RCC 7860 (cell line): ENCODE measurements around the gene ZNF335.
A peak's percentile ranks its signal among the peaks of the same experiment; 100 is the strongest.
"Not testable (repeated sequence)": the region's sequence is repeated elsewhere in the genome, so short reads cannot be mapped to it uniquely, and the experiment has no call there.

ENCODE experiments used
- DNase-seq: peaks from one replicate; pipeline ENCODE4 v3.0.0-alpha.2; 2015; ENCODE audit warnings: low spot score
- FAIRE-seq: peaks from 2 replicates; lab custom pipeline; 2012; peaks lifted over from hg19 to GRCh38; lab: Jason Lieb, UNC

Gene ZNF335

DNA sequence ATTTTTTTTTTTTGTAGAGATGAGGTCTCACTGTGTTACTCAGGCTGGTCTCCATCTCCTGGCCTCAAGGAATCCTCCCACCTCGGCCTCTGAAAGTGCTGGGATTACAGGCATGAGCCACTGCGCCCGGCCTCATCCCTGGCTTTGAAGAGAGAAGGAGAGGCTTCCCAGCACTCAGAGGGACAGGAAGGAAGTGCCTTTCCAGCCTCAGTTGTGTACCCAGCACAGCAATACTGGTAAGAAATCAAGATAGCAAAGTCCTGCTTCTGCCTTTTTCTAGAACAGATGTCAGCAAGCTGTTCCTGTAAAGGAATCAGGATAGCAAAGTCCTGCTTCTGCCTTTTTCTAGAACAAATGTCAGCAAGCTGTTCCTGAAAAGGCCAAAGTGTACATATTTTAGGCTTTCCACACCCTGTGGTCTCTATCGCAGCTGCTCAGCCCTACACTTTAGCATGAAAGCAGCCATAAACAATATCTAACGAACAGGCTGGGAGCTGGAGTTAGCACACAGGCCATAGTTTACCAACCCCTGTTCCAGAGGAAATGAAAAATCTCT, 53.7 kb downstream of the ZNF335 start:
- FAIRE-seq: no peak
- no peak for DNase-seq

DNA sequence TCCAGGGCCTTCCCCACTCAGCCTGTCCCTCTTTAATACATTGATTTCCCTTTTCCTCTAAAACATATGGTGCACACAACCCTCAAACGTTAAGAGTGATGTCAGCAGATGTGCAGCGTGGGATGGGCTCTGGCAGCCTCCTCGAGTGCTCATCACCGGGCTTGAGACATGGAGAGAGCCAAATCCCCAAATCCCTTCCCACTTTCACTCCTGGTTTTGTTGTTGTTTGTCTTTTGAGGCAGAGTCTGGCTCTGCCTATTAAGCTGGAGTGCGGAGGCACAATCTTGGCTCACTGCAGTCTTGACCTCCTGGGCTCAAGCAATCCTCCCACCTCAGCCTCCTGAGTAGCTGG, 54.2 kb downstream of the ZNF335 start:
- DNase-seq (no peak), FAIRE-seq (no peak)

DNA sequence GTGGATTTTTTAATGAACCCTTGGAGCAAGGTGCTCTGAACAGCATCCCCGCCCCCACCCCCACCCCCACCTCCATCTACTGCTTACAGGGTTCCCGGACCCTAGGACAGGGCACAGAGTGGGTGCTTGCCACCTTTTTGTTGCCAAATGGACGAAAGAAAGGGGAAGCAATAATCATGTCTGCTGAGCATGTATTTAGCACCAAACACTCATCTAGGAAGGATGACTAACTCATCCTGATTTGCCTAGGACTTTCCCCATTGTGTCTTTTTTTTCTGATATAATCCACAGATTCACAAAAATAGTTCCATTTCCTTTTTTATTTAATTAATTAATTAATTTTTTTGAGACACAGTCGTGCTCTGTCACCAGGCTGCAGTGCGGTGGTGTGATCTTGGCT, 58.9 kb downstream of the ZNF335 start:
- no peak for DNase-seq
- no peak for FAIRE-seq

DNA sequence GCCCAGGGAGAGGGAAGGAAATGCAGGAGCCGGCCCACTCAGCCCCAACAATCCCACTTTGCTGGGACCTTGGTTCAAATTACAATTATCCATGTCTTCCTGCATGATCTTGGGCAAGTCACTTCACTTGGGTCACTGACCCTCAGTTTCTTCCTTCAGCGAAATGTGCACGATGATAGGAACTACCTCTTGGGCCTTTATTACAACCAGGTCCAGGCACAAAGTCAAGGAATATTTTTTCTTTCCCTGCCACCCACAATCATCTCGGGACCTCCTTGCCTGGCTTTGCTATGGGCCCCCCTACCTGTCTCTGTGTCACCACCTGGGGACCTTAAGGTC, 59.7 kb downstream of the ZNF335 start:
- DNase-seq (no peak), FAIRE-seq (no peak)

DNA sequence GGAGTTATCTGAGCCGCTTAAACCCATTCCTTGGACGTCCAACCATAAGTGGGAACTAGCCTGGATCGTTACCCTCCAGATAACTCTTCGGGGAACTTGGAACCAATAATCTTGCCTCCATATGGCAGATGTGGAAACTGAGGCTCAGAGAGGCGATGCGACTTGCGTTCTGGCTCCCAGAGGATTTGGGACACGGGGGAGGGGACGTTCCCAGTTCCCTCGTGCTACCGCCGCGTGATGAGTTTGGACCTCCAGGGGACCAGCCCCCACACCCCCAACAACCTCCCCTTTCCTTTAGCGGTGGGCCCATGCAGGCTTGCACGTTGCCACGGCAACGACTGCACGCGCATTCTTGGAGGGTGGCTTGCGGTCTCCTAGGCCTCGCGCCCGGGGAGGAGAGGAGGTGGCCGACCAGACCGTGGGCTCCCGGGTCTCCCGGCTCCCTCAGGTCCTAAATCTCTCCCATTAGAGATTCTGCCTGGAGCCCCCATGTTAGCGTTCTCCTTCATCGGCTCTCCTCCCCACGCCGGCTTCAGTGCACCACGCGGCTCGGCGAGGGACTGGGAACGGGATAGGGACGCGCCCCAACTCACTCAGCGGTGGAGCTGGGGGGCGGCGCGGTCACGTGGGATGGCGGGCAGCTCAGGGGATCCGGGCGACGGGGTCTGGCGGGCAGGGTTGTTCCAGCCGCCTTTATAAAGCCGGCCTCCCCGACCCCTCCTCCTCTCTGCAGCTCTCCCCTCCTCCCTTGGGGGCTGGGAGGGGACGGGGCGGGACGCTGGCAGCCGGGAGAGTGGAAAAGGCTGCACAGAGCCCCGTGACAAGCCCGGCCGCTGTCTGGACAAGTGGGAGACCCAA, 60.3 kb downstream of the ZNF335 start, which contains the start of gene PLTP:
Gene PLTP (minus strand): TSS at position 670 of the 858 bp plus-strand sequence. CDS start 703 bp downstream, outside the sequence.
- no peak for DNase-seq
- FAIRE-seq: no peak

DNA sequence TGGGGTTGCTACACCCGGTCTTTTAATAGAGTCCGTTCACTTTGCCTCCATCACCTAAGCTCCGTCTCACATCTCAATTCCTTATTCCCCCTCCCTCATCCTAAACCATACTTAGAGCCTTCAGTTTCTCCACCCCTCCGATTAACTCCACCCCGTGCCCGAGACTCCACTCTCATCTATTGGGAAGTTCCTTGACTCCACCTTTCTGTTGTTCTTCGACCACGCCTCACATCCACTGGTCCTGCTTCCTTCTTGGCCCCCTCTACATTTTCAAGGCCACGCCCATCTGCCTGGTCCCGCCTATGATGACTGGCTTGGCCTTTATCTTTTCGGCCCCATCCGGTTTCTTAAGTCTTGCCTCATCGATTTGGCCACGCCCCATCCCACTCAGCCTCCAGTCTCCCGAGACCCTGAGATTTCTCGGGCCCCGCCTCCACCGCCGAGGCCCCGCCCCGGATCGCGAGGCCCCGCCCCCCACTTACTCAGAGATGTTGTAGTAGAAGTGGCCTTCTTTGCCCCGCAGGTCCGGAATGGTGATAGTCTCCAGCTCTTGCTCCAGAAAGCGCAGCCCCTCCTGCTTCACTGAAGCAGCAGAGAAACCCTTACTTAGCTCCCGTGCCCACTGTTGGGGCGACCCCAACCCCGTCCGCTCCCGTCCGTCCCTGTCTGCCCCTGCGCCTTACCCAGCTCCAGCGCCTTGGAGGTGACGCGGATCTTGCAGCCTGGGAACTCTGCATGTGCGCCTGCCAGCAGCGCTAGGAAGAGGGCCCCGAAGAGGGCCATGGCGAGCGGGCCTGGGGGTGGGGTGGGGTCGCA, 61.1 kb downstream of the ZNF335 start:
- DNase-seq (peak; percentile 65), FAIRE-seq (no peak)

DNA sequence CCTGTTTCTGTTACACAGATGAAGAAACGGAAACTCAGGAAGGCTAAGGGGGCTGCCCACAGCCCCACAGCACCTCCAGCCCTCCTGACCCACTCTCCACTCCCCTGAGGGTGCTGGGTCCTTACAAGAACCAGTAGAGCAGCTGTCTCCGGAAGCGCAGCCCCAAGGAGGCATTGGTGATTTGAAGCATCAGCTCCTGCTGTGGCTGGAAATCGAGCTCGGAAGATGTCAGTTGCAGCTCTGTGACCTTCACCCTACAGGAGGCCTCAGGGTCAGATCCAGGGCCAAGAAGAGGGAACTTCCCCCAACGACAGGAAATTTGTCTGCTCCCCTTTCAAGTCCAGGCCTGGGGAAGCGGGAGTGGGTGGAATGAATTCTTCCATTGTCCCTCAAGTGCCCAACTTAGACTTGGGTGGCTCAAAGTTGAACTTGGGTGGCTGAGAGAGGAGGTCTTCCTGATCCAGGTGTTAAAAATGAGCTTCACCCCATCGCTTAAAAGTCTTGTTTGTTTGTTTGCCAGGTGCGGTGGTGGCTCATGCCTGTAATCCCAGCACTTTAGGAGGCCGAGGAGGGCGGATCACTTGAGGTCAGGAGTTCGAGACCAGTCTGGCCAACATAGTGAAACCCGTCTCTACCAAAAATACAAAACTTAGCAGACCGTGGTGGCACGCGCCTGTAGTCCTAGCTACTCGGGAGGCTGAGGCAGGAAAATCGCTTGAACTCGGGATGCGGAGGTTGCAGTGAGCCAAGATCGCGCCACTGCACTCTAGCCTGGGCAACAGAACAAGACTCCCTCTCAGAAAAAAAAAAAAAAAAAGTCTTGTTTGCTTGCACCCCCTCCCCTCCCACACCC, 62.0 kb downstream of the ZNF335 start:
- no peak for DNase-seq
- no peak for FAIRE-seq

DNA sequence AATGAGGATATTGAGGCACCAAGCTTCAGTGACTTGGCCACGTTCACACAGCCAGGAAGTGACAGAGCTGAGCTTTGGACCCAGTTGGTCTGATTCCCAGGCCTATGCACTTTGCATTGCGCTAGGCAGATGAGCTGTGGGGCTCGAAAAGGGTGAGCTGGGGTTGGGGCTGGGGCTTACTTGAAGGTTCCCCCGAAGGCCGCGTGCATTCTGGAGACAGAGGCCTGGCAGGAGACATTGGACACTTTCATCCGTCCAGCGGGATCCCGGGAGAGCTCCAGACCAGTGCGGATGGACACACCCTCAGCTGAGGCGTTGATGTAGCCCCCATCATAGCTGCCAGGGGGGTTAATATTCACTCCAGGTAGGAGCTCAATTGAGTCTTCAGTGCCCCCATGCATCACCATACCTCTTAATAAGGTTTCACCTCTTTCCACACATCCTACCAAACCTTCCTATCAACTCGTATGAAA, 62.6 kb downstream of the ZNF335 start:
- FAIRE-seq: no peak
- no peak for DNase-seq

DNA sequence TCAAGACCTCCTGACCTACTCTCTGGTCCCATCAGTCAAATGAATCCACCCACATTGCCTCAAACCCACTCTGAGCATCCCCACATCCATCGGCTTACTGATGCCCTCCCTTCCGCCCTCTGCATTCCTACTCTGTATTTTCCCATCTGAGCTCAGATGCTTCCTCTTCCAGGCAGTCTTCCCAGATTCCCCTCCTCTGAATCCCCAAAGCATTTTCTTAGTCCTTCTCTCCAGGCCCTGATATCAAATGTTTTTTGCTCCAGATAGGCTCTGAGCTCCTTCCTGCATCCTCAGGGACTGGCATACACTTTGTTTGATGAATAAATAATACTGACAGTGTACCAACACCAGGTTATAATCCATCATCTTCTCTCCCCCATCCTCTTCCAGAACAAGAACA, 63.9 kb downstream of the ZNF335 start:
- no peak for FAIRE-seq

DNA sequence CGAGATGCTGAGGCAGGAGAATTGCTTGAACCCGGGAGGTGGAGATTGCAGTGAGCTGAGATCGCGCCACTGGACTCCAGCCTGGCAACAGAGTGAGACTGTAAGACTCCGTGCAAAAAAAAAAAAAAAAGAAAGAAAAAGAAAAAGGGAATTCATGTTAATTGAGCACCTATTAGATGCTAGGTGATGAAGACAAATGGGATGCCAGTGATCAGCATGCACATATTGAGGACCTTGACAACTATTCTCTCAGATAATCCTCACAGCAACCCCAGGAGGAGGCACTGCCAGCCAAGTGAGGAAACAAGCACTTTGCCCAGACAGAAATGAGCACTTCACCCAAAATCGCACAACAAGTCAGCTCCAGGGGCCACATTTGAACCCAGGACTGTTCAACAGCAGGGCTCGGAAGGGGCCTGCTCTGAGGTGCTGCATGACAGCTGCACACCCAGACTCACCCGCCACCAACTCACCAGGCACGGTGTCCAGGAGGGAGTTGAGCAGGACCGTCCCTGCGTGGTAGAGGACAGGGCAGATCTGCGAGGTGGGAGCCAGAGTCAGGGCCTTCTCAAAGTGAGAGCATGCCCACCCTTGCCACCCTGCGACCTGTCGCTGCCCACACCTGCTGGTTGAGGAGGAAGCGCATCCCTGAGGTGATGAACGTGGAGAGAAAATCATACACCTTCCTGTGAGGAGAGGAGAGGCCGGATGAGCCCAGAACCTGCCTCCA, 64.6 kb downstream of the ZNF335 start:
- FAIRE-seq: no peak
- no peak for DNase-seq

More for the DNA sequence above, 63.9 kb downstream of the ZNF335 start:
- no peak for DNase-seq

DNA sequence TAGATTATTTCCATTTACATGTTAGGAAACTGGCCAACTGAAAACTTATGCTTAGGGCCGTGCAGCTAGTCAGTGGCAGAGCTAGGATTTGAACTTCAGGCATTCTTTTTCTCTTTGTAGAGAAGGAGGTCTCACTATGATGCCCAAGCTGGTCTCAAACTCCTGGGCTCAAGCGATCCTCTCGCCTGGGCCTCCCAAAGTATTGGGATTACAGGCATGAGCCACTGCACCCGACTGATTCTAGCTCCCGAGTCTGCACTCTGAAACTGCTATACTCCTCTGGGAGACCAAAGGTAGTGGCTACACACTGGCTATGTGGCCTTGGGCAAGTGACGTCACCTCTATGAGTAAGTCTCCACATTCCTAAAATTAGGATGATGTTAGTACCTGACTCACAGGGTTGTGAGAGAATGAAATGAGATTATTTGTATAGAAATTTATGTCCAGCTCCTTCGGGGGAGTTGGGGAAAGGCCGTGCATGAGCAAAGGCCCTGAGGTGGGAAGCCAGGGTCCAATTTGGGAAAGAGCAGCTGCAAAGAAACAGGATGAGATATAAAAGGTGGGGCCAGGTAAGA, 66.4 kb downstream of the ZNF335 start:
- DNase-seq: peak; percentile 85
- FAIRE-seq: no peak

DNA sequence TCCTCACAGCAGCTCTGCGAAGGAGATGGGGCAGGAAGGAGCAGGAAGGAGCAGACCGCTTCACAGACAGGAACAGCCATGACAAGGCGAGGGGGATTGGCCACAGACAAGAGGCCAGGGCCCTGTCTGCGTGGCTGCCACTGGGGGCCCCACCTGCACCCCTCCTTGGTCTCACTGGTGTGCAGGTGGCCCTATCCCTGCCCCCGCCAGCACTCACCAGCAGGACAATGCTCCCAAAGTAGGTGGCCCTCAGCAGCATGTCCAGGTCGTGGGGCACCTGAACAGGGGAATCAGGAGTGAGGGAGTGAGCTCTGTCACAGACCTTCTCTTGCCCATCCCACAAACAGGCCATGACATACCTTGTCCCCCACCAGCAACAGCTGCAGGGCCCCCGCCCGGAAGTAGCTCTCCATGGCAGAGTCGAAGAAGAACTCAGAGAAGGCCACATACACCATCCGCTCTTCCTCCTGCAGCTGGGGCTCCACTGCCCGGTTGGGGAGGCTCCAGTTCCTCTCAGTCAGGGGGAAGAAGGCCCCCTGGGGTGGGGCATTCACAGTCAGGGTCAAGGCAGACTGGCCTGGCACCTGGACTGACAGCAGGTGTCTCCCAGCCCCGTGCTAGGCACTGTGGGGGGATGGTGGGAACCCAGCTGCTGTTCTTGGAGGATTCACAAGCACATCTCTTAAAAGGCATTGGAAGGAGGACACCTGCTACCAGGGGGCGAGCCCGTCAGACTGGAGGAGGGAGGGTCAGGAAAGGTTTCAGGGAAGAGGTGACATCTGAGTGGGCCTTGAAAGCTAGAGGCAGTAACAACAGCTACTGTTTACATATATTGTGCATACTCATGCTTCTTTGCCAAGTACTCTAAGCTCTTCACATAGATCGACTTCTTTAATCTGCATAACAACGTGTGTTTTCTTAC, 67.2 kb downstream of the ZNF335 start:
- FAIRE-seq (no peak), DNase-seq (no peak)

DNA sequence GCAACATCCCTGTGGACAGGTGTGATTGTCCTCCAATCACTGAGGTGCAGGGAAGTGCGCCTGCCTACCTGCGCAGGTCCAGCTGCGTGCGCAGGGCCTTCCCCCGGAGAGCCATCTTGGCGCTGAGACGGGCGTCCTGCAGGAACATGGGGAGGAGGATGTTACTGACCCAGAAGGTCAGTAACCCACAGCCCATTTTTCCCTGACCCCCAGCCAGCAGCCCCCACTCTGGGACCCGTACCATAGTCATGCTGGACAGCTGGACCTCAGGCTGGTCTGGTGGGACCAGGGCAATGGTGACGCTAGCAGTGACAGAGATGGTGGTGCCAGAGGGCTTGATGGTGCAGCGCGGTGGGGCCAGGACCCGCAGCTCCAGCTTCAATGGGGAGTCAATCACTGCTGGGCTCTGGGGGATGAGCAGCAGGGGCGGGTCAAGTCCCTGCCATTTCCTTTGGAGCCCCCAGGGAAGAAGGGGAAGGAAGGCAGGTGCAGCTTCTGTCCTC, 69.8 kb downstream of the ZNF335 start:
- FAIRE-seq (no peak), DNase-seq (no peak)

DNA sequence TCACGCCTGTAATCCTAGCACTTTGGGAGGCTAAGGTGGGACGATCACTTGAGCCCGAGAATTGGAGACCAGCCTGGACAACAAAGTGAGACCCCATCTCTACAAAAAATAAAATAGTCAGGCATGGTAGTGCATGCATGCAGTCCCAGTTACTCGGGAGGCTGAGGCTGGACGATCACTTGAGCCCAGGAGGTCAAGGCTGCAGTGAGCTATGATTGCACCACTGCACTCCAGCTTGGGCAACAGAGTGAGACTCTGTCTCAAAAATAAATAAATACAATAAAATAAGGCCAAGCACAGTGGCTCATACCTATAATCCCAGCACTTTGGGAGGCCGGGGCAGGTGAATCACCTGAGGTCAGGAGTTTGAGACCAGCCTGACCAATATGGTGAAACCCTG, 70.7 kb downstream of the ZNF335 start:
- FAIRE-seq, DNase-seq: not testable (repeated sequence)

DNA sequence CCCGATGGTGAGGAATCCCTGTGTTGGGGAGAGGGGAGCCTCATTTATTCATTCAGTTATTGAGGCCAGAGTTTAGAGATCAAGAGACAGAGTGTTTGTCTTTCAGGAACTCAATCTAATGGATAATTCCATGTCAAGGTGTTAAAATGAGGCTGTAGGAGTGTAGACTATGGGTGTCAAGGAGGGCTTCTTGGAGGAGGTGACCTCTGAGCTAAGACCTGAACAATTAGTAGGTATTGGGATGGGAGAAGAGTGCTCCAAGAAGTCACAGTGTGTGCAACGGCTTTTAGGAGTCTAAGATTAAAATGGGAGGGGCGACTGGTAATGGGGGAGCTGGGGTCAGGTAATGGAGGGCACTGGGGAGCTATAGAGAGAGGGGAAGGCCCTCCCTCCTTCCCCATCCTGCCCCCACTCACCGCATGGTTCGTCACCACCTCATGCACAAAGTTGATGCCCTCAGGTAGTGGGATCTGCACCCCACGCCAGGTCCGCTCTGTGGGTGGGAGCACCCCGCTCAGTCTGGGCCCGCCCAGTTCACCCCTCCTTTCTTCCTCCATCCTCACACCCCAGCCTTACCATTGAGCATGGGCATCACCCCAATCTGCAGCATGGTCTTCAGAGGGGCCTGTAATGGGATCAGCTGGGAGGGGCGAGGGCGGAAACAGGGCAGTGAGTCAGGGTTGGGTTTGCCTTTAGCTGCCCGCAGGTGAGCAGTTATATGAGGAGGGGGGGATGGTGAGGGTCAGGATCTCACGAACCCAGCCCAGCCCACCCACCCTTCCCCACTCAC, 72.8 kb downstream of the ZNF335 start:
- DNase-seq (no peak), FAIRE-seq (no peak)
